Measurements from ENCODE around the gene C1orf105.

DNA sequence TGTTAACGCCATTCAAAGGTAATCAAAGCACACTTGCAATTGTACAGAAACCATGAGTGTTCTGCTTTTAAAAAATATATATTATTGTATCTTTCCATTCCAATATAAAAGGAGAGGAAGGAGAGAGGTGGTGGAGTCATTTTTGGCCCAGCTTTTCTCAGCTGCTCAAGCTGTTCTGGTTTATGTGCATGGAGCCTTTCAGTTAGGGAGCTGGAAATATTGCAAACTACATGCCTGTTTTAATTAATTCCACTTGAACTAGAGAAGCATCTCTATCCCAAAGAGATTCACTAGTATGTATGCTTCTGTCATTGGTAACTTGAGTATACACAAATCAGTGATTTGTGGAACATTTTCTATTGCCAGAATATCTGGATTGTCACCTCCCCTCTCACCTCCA is 28.5 kb upstream of the C1orf105 start:
- TF ChIP-seq, protein P1, sequence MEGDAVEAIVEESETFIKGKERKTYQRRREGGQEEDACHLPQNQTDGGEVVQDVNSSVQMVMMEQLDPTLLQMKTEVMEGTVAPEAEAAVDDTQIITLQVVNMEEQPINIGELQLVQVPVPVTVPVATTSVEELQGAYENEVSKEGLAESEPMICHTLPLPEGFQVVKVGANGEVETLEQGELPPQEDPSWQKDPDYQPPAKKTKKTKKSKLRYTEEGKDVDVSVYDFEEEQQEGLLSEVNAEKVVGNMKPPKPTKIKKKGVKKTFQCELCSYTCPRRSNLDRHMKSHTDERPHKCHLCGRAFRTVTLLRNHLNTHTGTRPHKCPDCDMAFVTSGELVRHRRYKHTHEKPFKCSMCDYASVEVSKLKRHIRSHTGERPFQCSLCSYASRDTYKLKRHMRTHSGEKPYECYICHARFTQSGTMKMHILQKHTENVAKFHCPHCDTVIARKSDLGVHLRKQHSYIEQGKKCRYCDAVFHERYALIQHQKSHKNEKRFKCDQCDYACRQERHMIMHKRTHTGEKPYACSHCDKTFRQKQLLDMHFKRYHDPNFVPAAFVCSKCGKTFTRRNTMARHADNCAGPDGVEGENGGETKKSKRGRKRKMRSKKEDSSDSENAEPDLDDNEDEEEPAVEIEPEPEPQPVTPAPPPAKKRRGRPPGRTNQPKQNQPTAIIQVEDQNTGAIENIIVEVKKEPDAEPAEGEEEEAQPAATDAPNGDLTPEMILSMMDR (IDR thresholded peaks at IDR 0.05; ENCODE audit: low read length) = no peak
- no peak for TF ChIP-seq EZH2phosphoT487 (IDR thresholded peaks at IDR 0.05; ENCODE audit: low read length)

Data from MM.1S (cell line).